Measurements from ENCODE around the gene SEPTIN1. TPM values are rescaled to one million over a fixed set of nuclear protein-coding genes. Genes with fewer than 3 reads are reported as not detected.
"Not testable (repeated sequence)": the region's sequence is repeated elsewhere in the genome, so short reads cannot be mapped to it uniquely, and the experiment has no call there.

Gene SEPTIN1
- total RNA-seq, 2 experiments from 2014 or later = 343 to 354 TPM

GRCh38 chr16:30398661-30399434 is 16.5 kb upstream of the SEPTIN1 start:
- Mint-ChIP-seq H3K27me3 (no peaks in the 10 kb centered on the region), H3K36me3 (ENCODE audit: low read depth) (peaks cover 20% of the 10 kb centered on the region), H3K9me3 (no peaks in the 10 kb centered on the region), H3K27ac (no peak overlapping the region), H3K4me3 (peak overlapping the region; percentile 82), H3K4me1 (peaks cover 47% of the 10 kb centered on the region)
- DNase-seq = no peak
- ChIA-PET CTCF (interaction anchor here (1.6 to 2.5 kb wide), 2 partner anchors 11 to 31 kb away, joined by 5 to 10 read pairs; partner anchors contain the start of gene DCTPP1), POLR2A (interaction anchor here (0.6 to 5.6 kb wide), 4 partner anchors 8 to 137 kb away, joined by 3 to 64 read pairs (median 16); partner anchors contain the start of genes SEPTIN1 and ZNF771)

- no peak overlapping the region for H3K4me3 Mint-ChIP-seq
- CTCF ChIA-PET = interaction anchor here (1.6 kb wide), 1 partner anchor 32 kb away, joined by 5 read pairs; the partner anchor contains the start of gene DCTPP1
- no peaks in the 10 kb centered on the region for H3K9me3 Mint-ChIP-seq
- DNase-seq = no peak
- H3K27ac Mint-ChIP-seq = no peak overlapping the region
- H3K36me3 Mint-ChIP-seq (ENCODE audit: low read depth) = peaks cover 20% of the 10 kb centered on the region
- no peaks in the 10 kb centered on the region for H3K27me3 Mint-ChIP-seq
- POLR2A ChIA-PET = interaction anchor here (1.0 to 5.6 kb wide), 2 partner anchors 9 to 16 kb away, joined by 6 to 64 read pairs; partner anchors contain the start of genes SEPTIN1 and ZNF771
- peaks cover 47% of the 10 kb centered on the region for H3K4me1 Mint-ChIP-seq
Observed at GRCh38 chr16:30397776-30398660, 15.7 kb upstream of the SEPTIN1 start.

DNA sequence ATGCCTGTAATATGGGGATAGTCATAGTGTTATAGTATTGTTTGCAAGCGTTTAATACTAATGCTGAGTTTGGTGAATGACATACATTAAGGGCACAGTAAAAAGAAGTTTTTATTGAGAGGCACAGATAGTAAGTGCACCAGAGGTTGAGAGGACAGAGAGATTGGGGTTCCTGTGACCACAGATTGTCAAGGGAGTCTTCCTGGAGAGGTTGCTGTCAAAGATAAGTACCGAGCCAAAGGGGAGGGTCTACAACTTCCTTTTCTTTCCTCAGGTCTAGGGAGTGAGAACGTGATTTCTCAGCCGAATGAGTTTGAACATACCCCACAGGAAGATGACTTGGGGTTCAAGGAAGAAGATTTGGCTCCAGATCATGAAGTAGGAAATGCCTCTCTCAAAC is 14.7 kb upstream of the SEPTIN1 start:
- H3K36me3 Mint-ChIP-seq (ENCODE audit: low read depth) = peaks cover 20% of the 10 kb centered on the region
- H3K4me3 Mint-ChIP-seq = peak overlapping the region; percentile 83
- no peak for DNase-seq
- peaks cover 47% of the 10 kb centered on the region for H3K4me1 Mint-ChIP-seq
- no peaks in the 10 kb centered on the region for H3K27me3 Mint-ChIP-seq
- POLR2A ChIA-PET = interaction anchor here (1.8 to 5.6 kb wide), 2 partner anchors 15 to 21 kb away, joined by 5 to 64 read pairs; partner anchors contain the start of gene SEPTIN1
- H3K27ac Mint-ChIP-seq = peak overlapping the region; percentile 4
- no peaks in the 10 kb centered on the region for H3K9me3 Mint-ChIP-seq
- CTCF ChIA-PET = interaction anchor here (0.9 to 1.6 kb wide), 2 partner anchors 33 to 198 kb away, joined by 4 to 5 read pairs; partner anchors contain the start of gene DCTPP1

GRCh38 chr16:30396627-30397026 is 14.3 kb upstream of the SEPTIN1 start:
- H3K9me3 Mint-ChIP-seq, H3K27ac Mint-ChIP-seq, DNase-seq, H3K27me3 Mint-ChIP-seq: not testable (repeated sequence)
- POLR2A ChIA-PET = interaction anchor here (1.1 to 5.6 kb wide), 8 partner anchors 8 to 137 kb away, joined by 3 to 64 read pairs (median 8); partner anchors contain the start of genes SEPTIN1 and ZNF771
- CTCF ChIA-PET = interaction anchor here (0.7 to 2.6 kb wide), 7 partner anchors 13 to 198 kb away, joined by 3 to 17 read pairs (median 6); partner anchors contain the start of gene SEPTIN1
- Mint-ChIP-seq H3K4me1 (peaks cover 45% of the 10 kb centered on the region), H3K36me3 (ENCODE audit: low read depth) (peaks cover 20% of the 10 kb centered on the region), H3K4me3 (peak overlapping the region; percentile 83)

DNA sequence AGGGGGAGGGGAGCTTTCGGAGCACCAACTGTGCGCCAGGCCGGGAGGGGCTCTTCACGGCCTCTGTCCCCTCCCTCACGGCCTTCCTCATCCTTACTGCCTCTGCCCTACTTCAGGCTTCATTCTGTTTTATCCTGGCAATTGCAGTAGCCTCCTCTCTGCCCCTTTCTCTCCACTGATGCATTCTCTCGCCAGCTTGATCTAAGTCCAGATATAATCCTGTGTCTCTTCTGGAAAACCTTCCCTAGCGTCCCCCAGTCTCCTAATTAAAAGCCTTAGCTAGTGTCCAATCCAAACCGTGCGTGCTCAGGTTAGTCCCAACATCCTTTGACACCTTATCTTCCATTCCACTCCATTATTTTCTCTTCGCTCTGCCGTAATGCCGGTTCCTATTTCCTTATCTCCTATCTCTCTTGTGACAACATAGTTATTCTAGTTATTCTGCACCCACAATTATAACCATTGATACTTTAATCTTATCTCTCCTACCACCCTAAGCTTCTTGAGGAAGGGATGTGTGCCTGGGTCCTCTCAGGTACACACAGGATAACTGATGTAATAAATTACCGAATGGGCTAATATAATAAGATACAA is 13.7 kb upstream of the SEPTIN1 start:
- Mint-ChIP-seq H3K36me3 (ENCODE audit: low read depth) (peaks cover 20% of the 10 kb centered on the region), H3K9me3 (no peaks in the 10 kb centered on the region), H3K4me1 (peaks cover 43% of the 10 kb centered on the region), H3K27ac (peak overlapping the region; percentile 51), H3K4me3 (peak overlapping the region; percentile 83), H3K27me3 (no peaks in the 10 kb centered on the region)
- POLR2A ChIA-PET = interaction anchor here (1.1 to 5.6 kb wide), 12 partner anchors 9 to 138 kb away, joined by 3 to 64 read pairs (median 5); partner anchors contain the start of genes SEPTIN1 and ZNF771
- no peak for DNase-seq
- CTCF ChIA-PET = interaction anchor here (0.7 to 2.6 kb wide), 9 partner anchors 11 to 199 kb away, joined by 3 to 17 read pairs (median 6); partner anchors contain the start of genes DCTPP1, SEPTIN1 and ZNF771

- H3K27ac Mint-ChIP-seq = peak within 1 kb of the TSS; percentile 63
- POLR2A ChIA-PET = interaction anchor here (1.0 to 5.6 kb wide), 13 partner anchors 9 to 139 kb away, joined by 3 to 64 read pairs (median 5); partner anchors contain the start of genes SEPTIN1 and ZNF771
- peaks cover 37% of the 10 kb centered on the region for H3K4me1 Mint-ChIP-seq
Observed at GRCh38 chr16:30395155-30395991, 13.0 kb upstream of the SEPTIN1 start, which contains the start of gene ZNF48. Gene ZNF48, plus strand, starts transcription at chr16:30395420. Its CDS starts 375 bp downstream, at chr16:30395795.

GRCh38 chr16:30394592-30395154 is 12.3 kb upstream of the SEPTIN1 start:
- H3K4me1 Mint-ChIP-seq = peaks cover 32% of the 10 kb centered on the region
- no peak for DNase-seq
- H3K27me3 Mint-ChIP-seq = no peaks in the 10 kb centered on the region
- ChIA-PET CTCF (interaction anchor here (1.0 to 2.6 kb wide), 8 partner anchors 12 to 35 kb away, joined by 3 to 17 read pairs (median 6); partner anchors contain the start of genes DCTPP1, SEPTIN1 and ZNF771), POLR2A (interaction anchor here (1.0 to 5.6 kb wide), 11 partner anchors 10 to 139 kb away, joined by 3 to 64 read pairs (median 5); partner anchors contain the start of genes SEPTIN1 and ZNF771)
- H3K27ac Mint-ChIP-seq = peak overlapping the region; percentile 63
- no peaks in the 10 kb centered on the region for H3K9me3 Mint-ChIP-seq
- peaks cover 20% of the 10 kb centered on the region for H3K36me3 Mint-ChIP-seq (ENCODE audit: low read depth)
- H3K4me3 Mint-ChIP-seq = peak overlapping the region; percentile 84

More at GRCh38 chr16:30395155-30395991, 13.0 kb upstream of the SEPTIN1 start, which contains the start of gene ZNF48:
- Mint-ChIP-seq H3K27me3 (no peaks in the 10 kb centered on the region), H3K36me3 (ENCODE audit: low read depth) (peaks cover 20% of the 10 kb centered on the region), H3K4me3 (peak within 1 kb of the TSS; percentile 84), H3K9me3 (no peaks in the 10 kb centered on the region)
- CTCF ChIA-PET = interaction anchor here (1.0 to 2.6 kb wide), 10 partner anchors 12 to 34 kb away, joined by 3 to 17 read pairs (median 6); partner anchors contain the start of genes DCTPP1, SEPTIN1 and ZNF771
- DNase-seq = peak; percentile 59

GRCh38 chr16:30383521-30383920 is 1.2 kb upstream of the SEPTIN1 start:
- Mint-ChIP-seq H3K4me3 (peak overlapping the region; percentile 82), H3K27ac (peak overlapping the region; percentile 99), H3K4me1 (peaks cover 46% of the 10 kb centered on the region), H3K27me3 (no peaks in the 10 kb centered on the region), H3K36me3 (ENCODE audit: low read depth) (peaks cover 34% of the 10 kb centered on the region), H3K9me3 (no peaks in the 10 kb centered on the region)
- ChIA-PET CTCF (interaction anchor here (1.0 to 4.3 kb wide), 9 partner anchors 12 to 291 kb away, joined by 3 to 50 read pairs (median 5); partner anchors contain the start of genes DCTPP1, ITGAL, TBC1D10B and TBX6), POLR2A (interaction anchor here (0.8 to 5.5 kb wide), 23 partner anchors 9 to 318 kb away, joined by 3 to 64 read pairs (median 8); partner anchors contain the start of genes ALDOA, CD2BP2, CORO1A and ITGAL)
- no peak for DNase-seq

- peak overlapping the region; percentile 99 for H3K27ac Mint-ChIP-seq
- H3K4me1 Mint-ChIP-seq = peaks cover 57% of the 10 kb centered on the region
- H3K4me3 Mint-ChIP-seq = peak overlapping the region; percentile 82
- CTCF ChIA-PET = interaction anchor here (1.3 to 4.3 kb wide), 3 partner anchors 10 to 27 kb away, joined by 6 to 50 read pairs (median 24); partner anchors contain the start of genes TBC1D10B, ZNF48 and ZNF771
- POLR2A ChIA-PET = interaction anchor here (1.1 to 5.5 kb wide), 16 partner anchors 10 to 316 kb away, joined by 3 to 64 read pairs (median 16); partner anchors contain the start of genes ALDOA, CD2BP2, CORO1A and ITGAL
- H3K9me3 Mint-ChIP-seq = no peaks in the 10 kb centered on the region
- peaks cover 38% of the 10 kb centered on the region for H3K36me3 Mint-ChIP-seq (ENCODE audit: low read depth)
- DNase-seq = peak; percentile 76
- no peaks in the 10 kb centered on the region for H3K27me3 Mint-ChIP-seq
Observed at GRCh38 chr16:30381291-30382041, 895 bp downstream of the SEPTIN1 start.

GRCh38 chr16:30380803-30381208 is 1.6 kb downstream of the SEPTIN1 start:
- ChIA-PET POLR2A (interaction anchor here (2.9 to 5.5 kb wide), 7 partner anchors 10 to 38 kb away, joined by 17 to 64 read pairs (median 25); partner anchors contain the start of genes CD2BP2, TBC1D10B and ZNF48), CTCF (interaction anchor here (1.3 kb wide), 1 partner anchor 15 kb away, joined by 6 read pairs; the partner anchor contains the start of gene ZNF48)
- Mint-ChIP-seq H3K27ac (peak overlapping the region; percentile 99), H3K9me3 (no peaks in the 10 kb centered on the region), H3K27me3 (no peaks in the 10 kb centered on the region), H3K4me1 (peaks cover 57% of the 10 kb centered on the region), H3K4me3 (peak overlapping the region; percentile 82), H3K36me3 (ENCODE audit: low read depth) (peaks cover 38% of the 10 kb centered on the region)
- DNase-seq = no peak

All from activated CD4-positive, alpha-beta memory T cell treated with anti-CD3 and anti-CD28 coated beads, Interleukin-2, amount 10 ng/mL, durations not matched to agents 7 days and 5 days (primary cell).